CD4-positive, alpha-beta T cell treated with Interleukin-15 for 4 hours (primary cell): Measurements from ENCODE around the gene WDR55.
"Not testable (repeated sequence)": the region's sequence is repeated elsewhere in the genome, so short reads cannot be mapped to it uniquely, and the experiment has no call there.

Source experiments
- DNase-seq: peaks from one replicate; pipeline ENCODE4 v3.0.0-alpha.2; 2020; ENCODE audit warnings: low spot score

The WDR55 gene, protein sequence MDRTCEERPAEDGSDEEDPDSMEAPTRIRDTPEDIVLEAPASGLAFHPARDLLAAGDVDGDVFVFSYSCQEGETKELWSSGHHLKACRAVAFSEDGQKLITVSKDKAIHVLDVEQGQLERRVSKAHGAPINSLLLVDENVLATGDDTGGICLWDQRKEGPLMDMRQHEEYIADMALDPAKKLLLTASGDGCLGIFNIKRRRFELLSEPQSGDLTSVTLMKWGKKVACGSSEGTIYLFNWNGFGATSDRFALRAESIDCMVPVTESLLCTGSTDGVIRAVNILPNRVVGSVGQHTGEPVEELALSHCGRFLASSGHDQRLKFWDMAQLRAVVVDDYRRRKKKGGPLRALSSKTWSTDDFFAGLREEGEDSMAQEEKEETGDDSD

DNA sequence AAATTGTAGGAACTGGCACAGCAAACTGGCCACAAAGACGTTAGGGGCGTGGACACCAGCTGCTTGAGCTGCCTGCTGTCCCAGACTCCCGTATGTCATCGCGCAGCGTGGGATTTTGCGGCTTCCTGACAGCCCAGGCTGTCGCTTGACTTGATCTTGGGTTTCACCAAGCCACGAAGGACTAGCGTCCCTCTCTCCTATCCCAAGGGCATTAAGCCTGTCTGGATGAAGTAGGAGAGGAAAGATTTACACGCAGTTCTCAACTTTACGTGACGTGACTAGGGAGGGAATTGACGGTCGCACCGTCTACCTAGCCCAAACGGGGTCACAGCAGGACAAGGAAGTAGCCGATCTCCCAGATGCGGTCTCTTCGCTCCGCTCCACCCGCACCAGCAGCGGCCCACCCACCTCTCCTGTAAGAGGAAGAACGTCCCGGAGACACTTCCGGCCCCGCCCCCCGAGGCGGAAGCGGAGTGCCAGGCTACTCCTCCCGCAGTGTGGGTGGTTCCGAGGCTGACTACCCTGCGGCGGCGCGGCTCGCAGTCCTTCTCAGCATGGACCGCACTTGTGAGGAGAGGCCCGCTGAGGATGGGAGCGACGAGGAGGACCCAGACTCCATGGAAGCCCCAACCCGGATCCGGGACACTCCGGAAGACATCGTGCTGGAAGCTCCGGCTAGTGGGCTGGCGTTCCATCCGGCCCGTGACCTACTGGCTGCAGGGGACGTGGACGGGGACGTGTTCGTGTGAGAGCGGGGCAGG, at the start of gene WDR55:
TSS of gene WDR55 (plus strand) at position 546 of the 761 bp plus-strand sequence. CDS start at position 555, 9 bp downstream.
- DNase-seq, result peak; percentile 93

DNA sequence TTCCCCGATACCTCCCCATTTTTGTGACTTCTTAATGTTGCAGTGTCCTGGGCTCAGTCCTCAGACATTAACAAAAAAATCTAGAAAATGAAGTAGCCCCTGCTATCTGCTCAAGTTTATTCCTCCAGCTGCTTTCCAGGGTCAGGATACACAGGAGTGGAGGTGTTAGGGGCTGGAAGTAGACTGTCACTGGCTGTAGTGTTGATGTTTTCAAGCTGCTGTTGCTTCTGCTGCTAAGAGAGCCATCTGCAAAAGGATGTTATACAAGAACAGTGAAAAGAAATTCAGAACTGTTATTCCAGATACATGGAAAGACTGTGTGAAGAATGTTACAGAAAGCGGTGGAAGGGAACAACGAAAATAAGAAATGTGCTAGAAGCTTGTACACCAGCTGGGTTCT, 42.4 kb upstream of the WDR55 start:
- DNase-seq, result no peak

DNA sequence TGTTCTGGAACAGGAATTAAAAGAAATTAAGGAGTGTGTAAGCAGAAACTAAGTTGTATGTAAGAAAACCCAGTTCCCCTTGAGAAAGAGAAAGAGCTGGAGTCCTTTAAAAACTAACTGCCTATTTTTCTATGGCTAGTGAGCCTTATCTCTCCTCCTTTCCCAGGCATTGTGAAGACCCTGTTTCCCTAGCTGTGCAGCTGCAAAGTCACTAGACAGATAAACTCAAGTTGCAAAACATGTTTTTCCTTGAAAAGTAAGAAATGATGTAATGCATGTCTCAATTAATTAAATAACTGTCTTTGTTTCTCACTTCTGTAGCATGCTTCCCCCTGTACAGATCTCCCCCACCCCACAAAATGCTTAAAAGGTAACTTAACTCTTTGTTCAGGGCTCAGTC, 41.6 kb upstream of the WDR55 start:
- not testable (repeated sequence) for DNase-seq

DNA sequence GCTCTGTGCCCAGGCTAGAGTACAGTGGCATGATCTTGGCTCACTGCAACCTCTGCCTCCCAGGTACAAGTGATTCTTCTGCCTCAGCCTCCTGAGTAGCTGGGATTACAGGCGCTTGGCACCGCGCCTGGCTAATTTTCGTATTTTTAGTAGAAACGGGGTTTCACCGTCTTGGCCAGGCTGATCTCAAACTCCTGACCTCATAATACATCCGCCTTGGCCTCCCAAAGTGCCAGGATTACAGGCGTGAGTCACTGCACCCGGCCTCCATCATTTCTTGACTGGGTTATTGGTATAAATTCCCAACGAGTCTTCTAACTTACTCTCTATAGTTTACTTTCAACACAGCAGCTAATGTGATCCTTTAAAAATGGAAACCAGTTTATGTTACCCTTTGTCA, 39.8 kb upstream of the WDR55 start:
- not testable (repeated sequence) for DNase-seq

DNA sequence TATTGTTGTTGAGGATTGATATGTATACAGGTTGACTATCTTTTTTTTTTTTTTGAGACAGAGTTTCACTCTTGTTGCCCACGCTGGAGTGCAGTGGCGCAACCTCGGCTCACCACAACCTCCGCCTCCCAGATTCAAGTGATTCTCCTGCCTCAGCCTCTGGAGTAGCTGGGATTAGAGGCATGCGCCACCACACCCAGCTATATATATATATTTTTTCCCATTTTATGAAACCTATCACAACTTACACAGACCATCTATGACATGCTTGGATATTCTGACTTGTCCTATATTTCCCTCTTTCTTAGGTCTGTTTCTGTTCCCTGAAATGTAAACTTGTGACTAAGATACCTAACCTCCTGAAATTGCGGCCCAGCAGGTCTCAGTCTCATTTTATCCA, 36.7 kb upstream of the WDR55 start:
- DNase-seq, result no peak

DNA sequence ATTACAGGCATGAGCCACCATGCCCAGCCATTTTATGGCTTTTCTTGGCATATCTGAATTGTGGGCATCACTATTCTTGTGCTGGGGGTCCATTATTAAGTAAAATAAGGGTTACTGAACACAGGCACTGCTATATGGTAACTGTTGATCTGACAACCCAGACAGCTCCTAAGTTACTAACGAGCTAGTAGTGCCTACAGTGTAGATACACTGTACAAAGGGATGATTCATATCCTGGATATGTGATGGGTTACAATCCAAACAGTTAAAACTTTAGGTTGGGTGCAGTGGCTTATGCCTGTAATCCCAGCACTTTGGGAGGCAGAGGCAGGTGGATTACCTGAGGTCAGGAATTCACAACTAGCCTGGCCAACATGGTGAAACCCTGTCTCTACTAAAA, 36.0 kb upstream of the WDR55 start:
- DNase-seq, result no peak

DNA sequence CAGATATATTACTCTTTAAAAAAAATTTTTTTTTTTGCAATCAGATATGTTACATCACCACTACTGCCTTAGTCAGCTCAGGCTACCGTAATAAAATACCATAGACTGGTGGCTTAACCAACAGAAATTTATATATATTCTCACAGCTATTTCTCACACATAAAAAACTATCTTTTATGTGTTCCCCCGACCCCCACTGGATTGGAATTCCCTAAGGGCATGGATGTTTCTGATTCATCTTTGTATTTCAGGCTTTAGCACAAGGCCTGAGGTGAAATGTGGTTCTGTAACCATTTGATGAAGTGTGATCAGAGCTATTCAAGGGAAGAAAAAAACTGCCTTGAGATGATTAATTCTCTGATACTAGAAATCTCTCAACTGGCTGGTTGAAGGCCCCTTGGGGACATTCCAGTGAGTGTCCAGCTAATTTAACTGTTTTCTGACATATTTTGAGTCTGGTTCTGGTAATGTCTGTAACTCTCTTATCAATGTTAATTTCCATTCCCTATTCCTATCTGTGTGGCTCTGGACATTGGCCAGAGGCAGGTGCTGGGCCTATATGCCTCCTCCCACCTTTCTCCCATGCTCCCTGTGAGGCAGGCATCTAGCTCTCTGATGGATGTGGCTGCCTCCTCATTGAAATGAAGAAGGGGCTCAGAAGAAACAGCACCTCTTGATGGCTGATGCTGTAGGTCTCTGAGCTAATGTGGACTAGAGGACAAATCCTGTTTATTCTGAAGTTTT, 34.2 kb upstream of the WDR55 start:
- no peak for DNase-seq

DNA sequence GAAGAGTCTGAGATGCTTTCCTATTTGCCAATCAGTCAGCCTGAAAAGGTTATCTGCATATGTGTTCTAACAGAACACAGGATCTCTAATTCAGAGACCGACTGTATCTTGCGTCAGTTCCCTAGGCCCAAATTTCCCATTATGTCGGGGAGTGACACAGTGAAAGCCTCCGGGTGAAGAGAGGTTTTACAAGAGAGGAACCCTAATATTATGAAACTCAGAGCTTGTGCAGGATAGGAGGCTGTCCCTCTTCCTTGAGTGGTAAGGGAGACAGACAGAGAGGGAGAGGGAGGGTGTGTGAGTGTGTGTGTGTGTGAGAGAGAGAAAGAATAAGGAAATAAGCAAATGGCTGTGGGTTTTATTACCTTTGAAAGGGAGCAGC, 33.7 kb upstream of the WDR55 start:
- DNase-seq, result peak; percentile 4

DNA sequence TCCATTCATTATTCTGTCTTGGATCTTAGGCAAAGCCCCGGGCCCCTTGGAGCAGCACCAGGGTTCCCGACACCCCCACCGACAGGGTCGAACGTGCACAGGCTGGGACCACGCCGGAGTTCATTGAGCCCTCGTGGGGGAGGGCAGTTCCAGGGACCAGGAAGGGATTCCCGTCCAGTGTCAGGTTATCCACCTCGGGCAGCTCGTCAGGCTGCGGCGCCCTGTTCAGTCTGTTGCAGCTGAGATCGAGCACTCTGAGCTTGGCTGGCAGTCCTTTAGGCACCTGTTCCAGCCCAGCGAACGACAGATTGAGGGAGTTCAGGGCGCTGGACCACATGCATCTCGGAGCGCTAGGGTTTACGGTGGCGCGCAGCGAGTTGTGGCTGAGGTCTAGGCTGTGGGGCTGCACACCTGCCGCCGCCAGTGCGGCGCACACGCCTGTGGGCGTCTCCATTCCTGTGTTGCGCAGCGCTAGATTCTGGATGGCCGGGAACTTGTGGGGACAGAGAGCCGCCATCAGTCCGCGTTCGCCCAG, 32.8 kb upstream of the WDR55 start:
- peak; percentile 9 for DNase-seq

DNA sequence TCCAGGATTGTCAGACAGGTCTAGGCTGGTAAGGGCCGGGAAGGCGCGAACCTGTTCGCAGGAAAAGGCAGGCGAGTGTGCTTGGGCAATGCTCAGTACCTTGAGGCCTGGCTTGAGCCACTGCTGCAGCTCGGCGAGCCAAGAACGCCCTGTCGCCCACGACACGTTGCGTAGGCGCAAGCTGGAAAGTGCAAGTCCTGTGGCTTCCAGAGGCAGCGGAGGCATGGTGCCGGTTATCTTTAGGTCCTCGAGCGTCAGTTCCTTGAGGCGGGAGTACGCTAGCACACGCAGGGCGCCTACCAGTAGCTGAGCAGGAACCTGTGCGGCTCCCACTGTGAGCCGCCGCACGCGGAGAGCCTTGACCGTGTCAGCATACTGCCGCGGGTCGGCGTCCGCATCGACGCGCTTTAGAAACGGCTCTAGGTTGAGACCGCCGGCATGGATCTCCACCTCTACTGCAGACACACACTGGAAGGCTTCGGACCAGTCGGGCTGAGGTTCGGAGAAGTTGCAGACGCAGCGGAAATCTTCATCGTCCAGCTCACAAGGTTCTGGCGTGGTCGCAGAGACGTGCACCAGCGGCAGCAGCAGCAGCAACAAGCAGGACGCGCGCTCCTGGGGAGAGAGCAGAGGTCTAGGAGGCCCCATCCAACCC, 32.2 kb upstream of the WDR55 start:
- DNase-seq, result peak; percentile 33

DNA sequence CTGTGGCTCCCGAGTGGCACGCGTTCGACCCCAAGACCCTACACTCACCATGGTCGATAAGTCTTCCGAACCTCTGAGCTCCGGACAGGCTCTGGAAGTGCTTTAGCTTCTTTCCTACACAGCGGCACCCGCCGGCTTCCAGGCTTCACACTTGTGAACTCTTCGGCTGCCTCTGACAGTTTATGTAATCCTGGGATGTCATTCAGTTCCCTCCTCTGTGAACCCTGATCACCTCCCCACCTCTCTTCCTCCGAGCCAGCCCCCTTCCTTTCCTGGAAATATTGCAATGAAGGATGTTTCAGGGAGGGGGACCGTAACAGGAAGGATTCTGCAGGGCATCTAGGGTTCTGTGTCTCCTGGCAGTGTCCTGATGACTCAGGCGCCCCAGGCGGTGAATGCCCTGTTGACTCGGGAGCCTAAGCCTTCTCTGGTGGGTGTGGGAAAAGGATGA, 31.7 kb upstream of the WDR55 start, which contains the start of gene CD14:
TSS of gene CD14 (minus strand) at position 155 of the 451 bp plus-strand sequence. CDS start at position 51, 104 bp downstream.
- DNase-seq, result peak; percentile 8

DNA sequence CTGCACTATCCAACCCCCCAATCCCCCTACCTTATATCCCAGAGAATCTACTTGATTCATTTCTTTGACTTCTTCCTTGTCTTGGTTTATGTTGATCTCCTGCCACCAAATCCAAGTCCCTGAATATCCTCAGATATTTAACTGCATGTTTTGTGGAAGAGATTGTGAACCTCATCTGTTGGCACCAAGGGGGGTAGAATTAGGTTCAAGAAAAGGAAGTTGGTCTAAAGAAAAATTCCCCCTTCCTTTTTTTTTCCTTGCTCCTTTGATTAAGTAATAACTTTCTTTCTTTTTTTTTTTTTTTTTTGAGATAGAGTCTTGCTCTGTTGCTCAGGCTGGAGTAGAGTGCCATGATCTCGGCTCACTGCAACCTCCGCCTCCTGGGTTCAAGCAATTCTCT, 31.2 kb upstream of the WDR55 start:
- no peak for DNase-seq

DNA sequence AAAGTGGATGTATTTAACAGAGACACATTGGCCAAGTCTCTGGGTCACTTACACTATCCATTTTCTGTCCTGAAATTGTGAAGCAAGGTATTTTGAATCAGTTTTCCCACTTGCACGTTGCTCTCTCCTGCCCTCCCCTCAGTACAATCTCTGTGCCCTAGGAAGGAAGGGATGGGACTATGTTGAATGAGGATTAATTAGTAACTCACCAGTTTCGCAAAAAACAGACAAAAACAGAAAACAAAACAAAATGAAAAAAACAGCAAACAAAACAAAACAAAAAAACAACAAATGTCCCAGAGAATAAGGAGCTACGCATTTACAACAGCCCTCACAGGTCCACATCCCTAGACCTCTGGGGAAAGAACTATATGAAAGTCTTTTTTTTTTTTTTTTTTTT, 30.6 kb upstream of the WDR55 start:
- no peak for DNase-seq

DNA sequence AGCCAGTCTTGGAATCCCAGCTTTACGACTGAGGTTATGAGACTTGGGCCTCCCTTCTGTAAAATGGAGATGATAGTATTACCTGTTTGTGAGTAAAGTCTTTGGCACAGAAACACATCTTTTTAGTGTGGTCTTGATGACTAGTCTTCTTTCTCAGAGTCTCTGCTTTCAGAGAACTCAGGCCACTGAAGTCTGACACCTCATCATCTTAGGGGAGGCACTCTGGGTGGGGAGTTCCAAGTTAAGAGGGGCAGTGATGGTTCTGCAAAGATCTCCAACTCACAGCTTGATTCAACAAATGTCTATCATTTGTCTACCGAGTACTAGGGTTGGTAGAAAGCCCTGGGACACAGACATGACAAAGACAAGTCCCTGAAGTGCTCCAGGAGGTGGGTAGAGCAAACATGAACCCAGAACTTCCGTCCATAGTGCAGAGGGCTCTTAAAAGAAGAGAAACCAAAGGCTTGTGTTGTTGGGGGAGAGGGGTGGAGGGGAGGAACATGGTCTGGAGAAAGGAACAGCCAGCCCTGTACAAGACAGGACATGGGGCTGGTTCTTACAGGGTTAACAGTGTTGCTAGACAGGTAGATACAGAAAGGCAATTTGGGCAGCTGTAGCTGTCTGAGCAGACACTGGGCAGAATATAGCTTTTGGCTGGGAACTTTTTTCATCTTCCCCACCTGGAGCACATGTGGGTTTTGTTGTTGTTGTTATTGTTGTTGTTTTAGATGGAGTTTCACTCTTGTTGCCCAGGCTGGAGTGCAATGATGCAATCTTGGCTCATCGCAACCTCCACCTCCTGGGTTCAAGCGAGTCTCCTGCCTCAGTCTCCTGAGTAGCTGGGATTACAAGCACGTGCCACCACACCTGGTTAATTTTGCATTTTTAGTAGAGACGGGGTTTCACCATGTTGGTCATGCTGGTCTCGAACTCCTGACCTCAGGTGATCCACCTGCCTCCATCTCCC, 29.1 kb upstream of the WDR55 start:
- DNase-seq, result peak; percentile 33

DNA sequence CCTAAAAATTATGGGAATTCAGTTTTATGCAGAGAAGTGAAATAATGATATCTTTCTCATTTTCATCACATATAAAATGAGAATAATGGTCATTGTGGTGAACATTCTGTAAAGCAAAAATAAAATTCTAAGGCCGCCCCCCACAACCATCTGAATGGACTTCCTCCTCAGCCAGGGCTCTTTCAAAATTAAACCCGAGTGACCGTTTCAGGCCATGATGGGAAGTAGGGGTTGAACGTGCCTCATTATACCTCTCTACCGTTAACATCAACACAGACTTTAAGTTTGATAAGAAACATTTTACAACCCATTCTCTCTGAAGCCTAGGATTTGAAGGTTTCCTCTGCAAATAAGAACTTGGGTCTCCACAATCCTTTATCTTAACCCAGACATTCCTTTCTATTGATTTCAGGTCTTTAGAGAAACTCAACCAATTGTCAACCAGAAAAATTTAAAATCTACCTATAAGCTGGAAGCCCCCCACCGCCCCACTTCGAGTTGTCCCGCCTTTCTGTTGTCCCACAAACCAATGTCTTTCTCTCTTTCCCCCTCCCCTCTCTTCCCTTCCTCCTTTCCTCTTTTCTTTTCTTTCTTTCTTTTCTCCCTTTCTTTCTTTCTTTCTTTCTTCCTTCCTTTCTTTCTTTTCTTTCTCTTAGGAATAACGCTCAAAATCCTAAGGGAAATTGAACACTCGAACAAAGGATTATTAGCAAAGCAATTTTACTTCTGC, 27.2 kb upstream of the WDR55 start:
- DNase-seq, result no peak

DNA sequence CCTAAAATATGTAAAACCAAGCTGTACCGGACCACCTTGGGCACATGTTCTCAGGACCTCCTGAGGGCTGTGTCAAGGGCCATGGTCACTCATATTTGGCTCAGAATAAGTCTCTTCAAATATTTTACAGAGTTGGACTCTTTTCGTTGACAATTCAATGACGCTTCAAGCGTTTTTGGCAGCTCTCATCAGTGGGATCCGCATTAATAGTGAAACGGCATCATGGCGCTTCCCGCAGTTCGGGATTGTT, 25.9 kb upstream of the WDR55 start:
- not testable (repeated sequence) for DNase-seq

DNA sequence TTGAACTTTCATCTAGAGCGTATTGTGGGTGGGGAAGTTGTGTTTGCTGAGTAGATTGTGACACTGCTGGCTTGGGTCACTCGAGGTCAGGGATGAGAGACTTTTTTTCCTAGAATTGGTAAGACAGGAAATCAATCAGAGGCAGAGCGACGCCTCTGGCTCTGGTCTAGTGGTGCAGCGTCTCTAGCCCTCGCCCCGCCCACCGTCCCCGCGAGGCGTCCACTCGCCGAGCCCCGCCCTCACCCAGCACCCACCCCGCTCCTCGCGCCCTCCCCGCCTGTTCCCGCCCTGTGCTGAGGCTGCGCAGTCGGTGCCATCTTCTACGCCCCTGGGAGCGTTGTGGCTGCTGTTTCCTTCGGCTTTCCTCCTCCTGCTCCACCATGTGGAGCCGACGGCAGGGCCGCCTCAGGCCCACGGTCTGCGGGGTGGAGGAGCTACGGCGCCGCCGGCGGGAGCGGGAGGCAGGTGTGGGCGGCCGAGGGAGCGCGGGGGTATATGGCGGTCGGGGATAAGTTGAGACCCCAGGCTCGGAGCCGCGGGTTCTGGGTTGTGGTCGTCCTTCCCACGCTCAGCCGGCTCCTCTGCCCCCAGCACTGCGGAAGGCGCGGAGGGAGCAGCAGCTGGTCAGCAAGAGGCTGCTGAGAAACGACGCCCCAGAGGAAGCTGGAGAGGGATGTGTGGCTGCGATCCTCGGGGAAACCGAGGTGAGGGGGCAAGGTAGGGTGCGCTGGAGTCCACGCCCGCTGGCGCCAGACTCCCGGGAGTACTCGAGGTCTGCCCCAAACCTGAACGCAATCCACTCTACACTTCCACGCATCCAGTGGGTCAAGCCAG, 25.3 kb upstream of the WDR55 start, which contains the start of gene TMCO6:
TSS of gene TMCO6 (plus strand) at position 304 of the 834 bp plus-strand sequence. CDS start at position 381, 77 bp downstream.
- peak; percentile 96 for DNase-seq

DNA sequence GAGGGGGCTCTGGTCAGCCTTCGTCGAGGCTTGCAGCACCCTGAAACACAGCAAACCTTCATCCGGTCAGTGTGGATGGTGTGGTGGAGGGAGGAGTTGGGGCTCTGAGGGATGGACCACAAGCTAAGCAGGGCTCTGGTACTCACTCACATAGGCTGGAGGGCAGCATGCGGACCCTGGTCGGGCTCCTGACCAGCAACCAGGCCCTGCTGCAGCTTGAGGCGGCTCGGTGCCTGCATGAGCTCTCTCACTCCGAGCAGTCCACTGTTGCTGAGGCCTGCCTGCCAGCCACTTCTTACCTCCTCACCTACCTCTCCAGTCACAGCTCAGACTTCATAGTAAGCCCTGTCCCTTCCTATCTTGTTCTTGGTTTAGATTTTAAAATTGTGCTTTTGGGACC, 23.0 kb upstream of the WDR55 start:
- DNase-seq, result no peak

DNA sequence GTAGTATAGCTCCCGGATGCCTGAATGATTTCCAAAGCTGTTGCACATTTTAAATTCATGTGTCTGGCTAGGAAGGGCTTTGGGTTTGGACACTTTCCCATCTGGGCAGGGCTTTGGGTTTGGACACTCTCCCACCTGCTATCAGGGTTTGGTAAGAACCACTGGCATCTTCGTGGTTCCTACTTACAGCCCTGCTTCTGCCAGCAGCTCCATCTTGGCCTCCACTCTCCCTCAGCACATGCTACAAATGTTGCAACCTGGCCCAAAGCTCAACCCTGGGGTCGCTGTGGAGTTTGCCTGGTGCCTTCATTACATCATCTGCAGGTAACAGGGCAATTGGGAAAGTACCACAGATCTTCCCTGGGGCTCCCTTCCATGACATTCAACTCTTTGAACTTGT, 22.0 kb upstream of the WDR55 start:
- DNase-seq, result no peak
